H54 (cell line): ENCODE results near the gene MAGEF1.

Experiments
- DNase-seq: peaks from one replicate; pipeline ENCODE4 v3.0.0; 2011; ENCODE audit warnings: low spot score, mixed read lengths; ENCODE audit not compliant: insufficient read length
- FAIRE-seq: peaks from 3 replicates; lab custom pipeline; 2011; peaks lifted over from hg19 to GRCh38; lab: Jason Lieb, UNC
- POLR2A ChIP-seq: IDR thresholded peaks from 2 replicates; pipeline ENCODE4 v1.6.1; 2011; ENCODE audit warnings: low read depth, mild to moderate bottlenecking, low read length

The MAGEF1 gene

GRCh38 chr3:184711493-184712247, at the start of gene MAGEF1:
Gene MAGEF1, minus strand, starts transcription at chr3:184712064. Its CDS starts 243 bp downstream, at chr3:184711821.
- DNase-seq: peak; percentile 97
- peak; percentile 77 for TF ChIP-seq POLR2A
- peak; percentile 27 for FAIRE-seq

- no peak for TF ChIP-seq POLR2A
- FAIRE-seq: no peak
- DNase-seq: no peak
Observed at GRCh38 chr3:184761075-184761841, 49.4 kb upstream of the MAGEF1 start.

- no peak for DNase-seq
- TF ChIP-seq POLR2A: no peak
- FAIRE-seq: no peak
Observed at GRCh38 chr3:184760337-184761074, 48.6 kb upstream of the MAGEF1 start.

GRCh38 chr3:184759666-184760200, 47.9 kb upstream of the MAGEF1 start:
- FAIRE-seq: no peak

GRCh38 chr3:184758056-184758455, 46.2 kb upstream of the MAGEF1 start:
- TF ChIP-seq POLR2A: no peak
- FAIRE-seq (no peak), DNase-seq (no peak)

More at GRCh38 chr3:184759666-184760200, 47.9 kb upstream of the MAGEF1 start:
- DNase-seq: no peak
- no peak for TF ChIP-seq POLR2A

- FAIRE-seq (no peak), DNase-seq (no peak)
- no peak for TF ChIP-seq POLR2A
Observed at GRCh38 chr3:184757022-184757651, 45.3 kb upstream of the MAGEF1 start.

- DNase-seq (no peak), FAIRE-seq (no peak)
- no peak for TF ChIP-seq POLR2A
Observed at GRCh38 chr3:184756151-184757021, 44.5 kb upstream of the MAGEF1 start.

- DNase-seq: no peak
- no peak for FAIRE-seq
- no peak for TF ChIP-seq POLR2A
Observed at GRCh38 chr3:184755315-184755731, 43.5 kb upstream of the MAGEF1 start.

GRCh38 chr3:184752361-184752760, 40.5 kb upstream of the MAGEF1 start:
- FAIRE-seq: no peak
- DNase-seq: no peak
- TF ChIP-seq POLR2A: no peak

GRCh38 chr3:184751204-184752040, 39.6 kb upstream of the MAGEF1 start:
- FAIRE-seq (no peak), DNase-seq (no peak)
- TF ChIP-seq POLR2A: no peak

- TF ChIP-seq POLR2A: no peak
- DNase-seq (no peak), FAIRE-seq (no peak)
Observed at GRCh38 chr3:184750349-184751083, 38.7 kb upstream of the MAGEF1 start.
